GM19238 (cell line): Measurements from ENCODE around the gene EML6.

Experiments
- DNase-seq: peaks from one replicate; pipeline ENCODE4 v3.0.0; 2011; ENCODE audit warnings: low spot score; ENCODE audit not compliant: insufficient read length

EML6 gene

DNA sequence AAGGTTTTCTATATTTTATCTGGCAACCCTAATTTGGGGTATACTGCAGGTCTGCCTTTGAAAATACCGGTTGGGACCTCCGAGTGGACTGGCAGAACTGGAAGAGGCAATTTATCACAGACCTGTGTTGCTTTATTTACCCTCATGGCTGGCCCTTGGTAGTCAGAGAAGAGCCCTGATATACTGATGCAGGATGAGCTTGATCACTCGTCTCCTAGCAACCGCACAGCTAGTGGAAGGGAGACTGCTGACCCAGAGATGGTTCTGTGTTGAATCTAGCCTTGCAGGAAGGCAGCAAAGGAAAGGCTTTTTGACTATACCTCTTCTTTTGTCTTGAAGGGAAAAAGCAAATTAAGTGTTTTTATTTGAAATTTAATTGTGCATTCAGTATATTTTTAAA is 154.7 kb downstream of the EML6 start:
- DNase-seq: no peak

DNA sequence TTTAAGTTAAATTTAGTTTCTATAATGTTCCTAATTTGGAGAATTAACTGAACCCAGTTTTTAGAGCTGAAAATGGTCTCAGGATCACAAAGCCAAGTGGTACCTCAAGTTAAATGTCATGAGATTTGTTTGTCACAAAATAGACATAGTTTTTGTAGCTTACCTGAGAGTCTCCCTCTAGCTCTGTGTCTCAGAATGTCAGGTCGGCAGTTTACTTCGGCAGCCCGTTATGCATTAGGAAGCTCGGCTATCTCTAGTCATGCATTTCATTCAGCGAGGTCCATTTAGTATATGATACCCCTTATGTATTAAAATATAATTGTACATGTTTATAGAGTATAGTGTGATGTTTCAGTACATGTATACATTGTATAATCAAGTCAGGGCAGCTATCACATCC is 155.6 kb downstream of the EML6 start:
- no peak for DNase-seq

DNA sequence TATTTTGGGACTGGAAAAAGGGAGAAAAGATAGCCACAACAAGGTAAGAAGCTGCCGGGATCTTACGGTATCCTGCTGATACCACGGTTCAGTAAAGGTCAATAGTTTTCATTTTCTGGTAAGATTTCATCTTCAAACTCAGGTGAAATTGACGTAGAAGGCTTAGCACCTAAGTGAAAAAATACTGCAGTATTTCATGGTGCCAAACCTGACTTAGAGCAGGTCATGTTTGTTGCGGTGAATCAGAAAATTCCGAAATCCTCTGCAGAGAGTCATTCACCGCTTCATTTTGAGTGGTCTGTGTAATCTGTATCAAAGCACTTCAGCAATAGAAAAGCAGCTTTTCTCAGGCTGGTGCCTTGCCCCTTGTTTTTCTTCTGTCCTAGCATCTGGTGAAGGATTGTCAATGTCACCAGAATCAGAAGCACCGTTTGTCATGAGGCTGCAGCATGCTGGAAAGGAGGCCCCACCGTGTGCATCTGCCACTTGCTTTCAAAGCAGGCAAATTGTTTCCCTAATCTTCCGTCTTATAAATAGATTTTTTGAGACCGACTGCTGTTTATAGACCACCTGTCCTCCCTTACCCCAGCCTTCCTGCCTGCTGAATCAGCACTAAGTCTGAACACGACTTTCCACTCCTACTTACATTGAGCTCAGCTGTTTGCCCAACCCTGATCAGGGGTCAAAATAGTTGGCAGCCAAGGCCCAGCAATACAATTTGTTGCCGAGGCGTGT is 156.3 kb downstream of the EML6 start:
- DNase-seq: no peak

DNA sequence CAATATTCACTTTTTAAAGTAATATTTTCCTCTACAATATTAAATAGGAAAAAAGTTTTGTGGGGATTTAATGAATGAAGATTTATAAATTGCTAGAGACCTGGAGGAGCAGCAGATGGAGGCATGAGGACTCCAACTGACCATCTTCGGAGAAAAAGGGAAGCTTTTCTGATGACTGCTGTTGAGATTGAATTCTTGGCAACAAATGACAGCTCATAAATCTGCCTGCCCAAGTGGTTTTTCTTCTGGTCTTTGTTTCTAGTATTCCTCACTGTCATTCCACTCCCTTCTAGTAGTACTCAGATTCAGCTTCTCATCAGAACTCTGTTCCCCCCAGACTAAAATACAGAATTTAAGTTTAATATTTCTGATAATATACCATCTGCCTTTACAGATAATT is 157.0 kb downstream of the EML6 start:
- no peak for DNase-seq

DNA sequence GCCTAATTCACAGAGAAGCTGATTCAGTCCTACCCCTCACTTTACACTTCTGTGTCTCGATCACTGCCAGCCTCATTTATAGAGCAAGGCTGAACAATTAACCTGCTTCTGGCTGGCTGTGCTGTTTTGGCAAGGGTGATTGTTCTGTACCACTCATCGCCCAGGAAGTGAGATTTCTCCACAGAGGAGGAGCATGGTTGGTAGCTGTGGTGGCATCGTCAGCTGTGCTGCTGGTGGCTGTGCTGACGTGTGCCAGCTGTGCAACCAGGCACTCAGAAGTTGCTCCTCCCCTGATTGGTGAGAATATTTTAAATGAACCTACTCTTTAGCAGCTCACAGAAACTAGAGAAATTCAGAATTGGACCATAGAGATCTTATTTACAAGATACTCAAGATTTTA is 158.3 kb downstream of the EML6 start:
- no peak for DNase-seq

DNA sequence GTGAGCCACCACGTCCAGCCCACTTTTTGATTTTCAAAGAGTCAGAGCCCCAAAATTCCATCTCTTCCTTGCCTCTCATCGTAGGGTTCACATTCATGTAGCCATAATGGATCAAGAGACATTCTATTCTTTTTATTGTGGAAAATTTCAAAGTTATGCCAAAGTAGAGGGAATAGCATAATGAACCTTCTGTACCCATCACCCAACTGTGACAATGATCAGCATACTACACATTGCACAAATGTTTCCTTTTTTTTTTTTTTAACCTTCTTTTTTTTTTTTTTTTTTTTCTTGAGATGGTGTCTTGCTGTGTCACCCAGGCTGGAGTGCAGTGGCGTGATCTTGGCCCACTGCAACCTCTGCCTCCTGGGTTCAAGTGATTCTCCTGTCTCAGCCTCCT is 162.4 kb downstream of the EML6 start:
- no peak for DNase-seq

DNA sequence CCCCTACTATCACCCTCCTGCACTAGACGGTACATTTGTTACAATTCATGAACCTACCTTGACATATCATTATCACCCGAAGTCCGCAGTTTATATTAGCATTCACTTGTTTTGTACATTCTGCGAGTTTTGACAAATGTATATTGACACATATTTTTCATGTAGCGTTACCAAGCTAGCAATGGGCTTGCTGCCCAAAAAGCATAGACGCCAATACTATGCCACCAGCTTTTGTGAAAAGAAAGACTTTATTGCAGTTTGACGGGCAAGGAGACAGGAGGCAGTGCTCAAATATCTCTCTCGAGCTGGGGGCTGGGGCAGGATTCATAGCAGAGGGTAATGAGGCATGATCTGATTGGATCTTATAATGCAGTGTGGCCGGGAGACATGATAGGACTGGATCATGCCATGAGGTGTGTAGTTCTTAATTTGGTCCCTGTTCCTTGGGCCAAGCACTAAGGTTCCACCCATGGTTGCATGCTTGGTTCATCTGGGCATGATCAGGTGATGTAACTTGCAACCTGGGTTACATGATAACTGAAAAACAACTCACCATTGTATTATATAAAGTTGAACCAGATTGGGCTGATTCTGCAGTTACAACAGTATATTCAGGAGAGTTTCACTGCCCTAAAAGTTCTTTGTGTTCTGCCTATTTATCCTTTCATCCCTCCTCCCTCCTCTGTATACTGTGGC is 164.5 kb downstream of the EML6 start:
- no peak for DNase-seq

DNA sequence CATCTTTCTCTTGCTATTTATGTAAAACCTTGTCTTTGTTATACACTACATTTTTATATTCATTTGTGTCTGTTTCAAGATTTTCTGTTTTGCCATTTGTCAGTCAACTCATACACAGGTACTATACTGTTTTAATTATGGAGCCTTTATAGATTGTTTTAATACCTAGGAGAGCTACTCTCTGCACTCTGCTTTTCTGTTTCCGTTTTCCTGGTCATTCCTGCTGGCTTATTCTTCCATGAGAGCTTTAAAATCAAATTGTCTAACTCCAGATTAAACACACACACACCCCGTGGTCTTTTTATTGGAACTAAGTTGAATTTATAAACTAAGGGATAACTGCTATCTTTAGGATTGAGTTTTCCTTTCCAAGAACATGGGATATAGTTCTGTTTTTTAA is 165.6 kb downstream of the EML6 start:
- DNase-seq: no peak

DNA sequence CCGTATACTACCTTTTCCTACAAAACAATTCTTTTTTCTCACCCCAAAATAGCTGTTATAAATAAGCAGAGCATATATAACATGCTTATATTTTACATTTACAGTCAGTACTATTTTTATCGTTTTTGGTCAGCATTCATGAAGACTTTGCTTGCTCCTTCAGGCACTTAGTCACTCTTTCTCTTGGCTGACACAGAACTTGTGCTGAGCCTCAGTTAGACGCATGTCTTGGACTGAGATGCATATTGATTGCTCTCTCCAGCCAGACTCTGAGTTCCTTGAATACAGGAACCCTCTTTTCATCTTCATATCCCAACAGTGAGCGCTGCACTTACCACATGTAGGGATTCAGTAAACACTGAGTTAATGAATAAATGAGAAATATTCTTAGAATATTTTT is 168.4 kb downstream of the EML6 start:
- no peak for DNase-seq

DNA sequence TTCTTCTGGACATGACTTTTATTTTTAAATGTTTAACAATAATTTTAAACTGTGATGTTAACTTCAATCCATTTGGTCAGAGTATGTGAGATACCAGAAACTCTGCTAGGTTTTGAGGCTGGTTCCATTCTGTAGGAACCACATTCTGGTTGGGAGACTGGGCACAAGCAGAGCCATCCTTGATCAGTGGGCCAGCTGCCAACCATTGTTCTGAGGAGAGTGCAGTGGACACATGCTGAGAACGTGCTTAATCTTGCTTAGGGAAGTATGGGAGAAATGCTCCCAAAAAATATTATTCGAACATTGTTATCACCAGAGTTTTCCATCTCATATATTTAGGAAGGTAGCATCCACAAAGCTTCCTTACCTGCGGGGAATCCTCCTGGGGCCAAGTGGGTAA is 171.0 kb downstream of the EML6 start:
- DNase-seq: no peak

DNA sequence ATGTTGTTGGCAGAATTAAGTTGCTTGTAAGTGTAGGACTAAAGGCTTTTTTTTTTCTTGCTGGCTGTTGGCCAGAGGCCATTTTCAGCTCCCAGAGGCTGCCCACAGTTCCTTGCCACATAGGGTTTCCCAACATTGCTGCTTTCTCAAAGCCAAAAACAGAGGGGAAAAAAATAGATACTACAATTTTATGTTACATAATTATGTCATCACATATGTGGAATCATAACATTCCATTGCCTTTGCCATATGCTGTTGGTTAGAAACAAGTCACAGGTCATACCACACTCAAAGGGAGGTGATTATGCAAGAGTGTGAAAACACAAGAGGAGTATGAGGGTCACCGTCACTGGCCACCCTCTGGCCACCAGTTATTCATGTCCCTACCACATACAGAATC is 172.3 kb downstream of the EML6 start:
- no peak for DNase-seq

DNA sequence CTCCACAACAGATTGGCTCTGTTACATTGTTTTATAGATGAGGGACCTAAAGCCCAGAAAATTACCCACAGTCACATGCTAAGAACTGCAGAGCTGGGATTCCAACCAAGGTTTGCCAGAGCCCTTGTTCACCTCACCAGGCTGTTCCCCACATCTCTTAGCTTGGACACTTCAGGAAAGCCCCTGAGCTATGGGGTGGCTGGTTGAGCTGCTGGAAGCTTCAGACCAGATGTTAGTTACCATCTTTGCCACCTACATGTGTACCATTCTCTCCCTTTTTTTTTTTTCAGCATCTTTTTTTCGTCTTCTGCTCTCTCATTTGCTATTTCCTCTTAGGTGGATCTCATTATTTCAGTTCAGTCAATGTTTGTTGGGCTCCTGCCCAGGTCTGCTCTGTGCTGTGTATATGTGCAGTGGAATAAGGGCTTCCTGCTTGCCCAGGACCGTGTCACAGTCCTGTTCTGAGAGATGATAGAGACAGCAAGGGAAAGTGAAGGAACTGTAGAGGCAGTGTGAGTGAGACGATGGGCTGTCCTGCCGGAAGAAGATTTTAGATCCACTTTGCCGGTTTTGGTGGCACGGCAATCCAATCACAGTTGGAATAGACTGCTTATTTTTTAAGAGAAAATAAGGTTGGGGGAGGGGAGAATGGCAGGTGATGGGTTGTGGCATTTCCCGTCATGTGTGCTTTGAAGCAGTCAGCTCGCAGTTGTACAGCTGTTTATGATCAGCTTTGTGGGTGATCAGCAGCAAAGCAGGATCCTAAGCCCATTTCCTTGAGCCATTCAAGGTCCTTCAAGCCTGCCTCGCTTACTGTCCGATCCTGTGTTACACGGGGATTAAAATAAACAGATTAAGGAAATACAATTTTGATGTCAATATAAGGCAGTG is 174.2 kb downstream of the EML6 start:
- DNase-seq: no peak

DNA sequence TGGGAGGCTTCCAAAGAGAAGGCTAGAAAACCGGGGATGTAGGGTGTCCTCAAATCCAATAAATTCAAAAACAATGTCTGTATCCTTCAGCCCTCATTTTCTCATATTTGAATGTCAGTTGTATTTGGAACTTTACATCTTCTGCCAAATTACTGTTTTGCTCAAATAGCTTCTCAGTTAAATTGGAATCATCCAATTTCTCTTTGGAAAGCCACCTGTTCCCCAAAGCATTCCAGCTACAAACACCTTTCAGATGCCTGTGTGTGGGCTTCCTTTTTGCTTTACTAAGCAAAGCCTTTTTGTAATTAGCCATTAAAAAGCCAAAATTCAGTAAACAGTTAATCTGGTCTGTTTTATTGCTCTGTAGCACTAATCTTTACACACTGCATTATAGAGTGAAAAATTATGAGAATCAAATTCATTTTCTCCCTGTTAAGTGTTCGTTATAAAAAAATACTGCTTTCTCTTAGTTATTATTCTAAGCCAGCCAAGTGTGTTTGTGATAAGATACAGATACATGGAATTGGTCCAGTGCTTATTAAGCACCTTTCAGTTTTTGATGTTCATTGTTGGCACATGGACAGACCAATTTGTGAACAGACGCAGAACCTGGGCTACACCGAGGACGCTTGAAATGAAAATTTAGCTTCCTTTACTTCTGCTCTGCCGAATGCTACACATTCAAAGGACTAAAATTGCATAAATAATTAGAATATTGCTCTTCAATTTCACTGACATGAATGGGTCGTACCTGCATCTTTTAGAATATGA is 175.2 kb downstream of the EML6 start:
- no peak for DNase-seq

DNA sequence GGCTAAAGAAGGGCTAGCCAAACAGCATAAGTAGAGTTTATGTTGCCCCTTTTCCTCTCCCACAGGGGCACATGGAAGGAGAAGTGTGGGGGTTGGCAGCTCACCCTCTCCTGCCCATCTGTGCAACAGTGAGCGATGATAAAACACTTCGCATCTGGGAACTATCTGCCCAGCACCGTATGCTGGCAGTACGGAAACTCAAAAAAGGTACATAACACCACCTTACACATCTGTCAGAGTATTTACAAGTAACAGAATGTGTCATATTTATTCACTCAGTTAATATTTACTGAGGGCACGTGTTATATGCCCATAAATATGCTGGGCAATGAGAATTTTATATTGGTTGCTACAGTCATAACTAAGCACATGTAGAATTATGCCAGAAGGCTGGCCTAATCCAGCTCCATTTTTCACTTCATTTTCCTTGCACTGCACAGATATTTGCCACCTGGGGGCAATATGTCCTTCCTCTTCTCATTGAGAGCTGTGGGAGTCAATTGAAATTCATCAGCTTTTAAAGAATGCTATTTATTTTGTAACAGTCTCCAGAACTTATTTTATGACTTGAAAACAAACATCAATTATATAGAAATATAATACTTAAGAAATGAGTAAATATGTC is 176.2 kb downstream of the EML6 start:
- peak; percentile 9 for DNase-seq

DNA sequence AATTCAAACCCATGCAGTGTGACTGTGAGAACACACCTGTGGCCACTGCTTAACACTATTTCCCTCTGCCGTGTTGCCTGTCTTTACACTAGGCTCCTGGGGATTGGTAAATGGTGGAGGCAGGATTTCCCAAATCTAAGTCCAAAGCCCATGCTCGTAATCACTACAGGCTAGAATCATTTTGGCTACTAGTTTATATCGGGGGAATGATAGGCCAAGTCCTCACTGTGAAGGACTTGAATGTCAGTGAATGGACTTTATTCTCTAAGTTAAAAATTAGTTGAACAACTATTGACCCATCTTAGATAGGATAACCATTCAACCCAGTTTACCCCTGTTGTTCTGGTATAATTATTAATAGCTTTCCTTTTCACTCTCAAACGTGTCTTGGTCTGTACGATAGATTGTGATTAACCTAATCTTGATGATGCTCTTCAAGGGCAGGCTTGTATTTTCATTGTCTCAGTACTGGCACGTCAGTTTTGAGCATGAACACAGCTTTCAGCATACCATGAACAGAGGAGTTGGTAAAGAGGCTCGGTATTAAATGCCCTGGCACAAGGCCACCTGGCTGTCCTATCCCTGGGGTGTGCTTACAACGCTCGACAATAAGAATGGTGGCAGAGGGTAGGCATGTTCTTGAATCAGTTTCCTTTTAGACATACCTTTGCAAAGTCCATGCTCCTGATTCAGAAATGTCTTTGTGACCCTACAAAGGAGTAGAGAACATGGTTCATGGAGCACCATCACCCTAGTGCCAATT is 177.9 kb downstream of the EML6 start:
- DNase-seq: no peak

DNA sequence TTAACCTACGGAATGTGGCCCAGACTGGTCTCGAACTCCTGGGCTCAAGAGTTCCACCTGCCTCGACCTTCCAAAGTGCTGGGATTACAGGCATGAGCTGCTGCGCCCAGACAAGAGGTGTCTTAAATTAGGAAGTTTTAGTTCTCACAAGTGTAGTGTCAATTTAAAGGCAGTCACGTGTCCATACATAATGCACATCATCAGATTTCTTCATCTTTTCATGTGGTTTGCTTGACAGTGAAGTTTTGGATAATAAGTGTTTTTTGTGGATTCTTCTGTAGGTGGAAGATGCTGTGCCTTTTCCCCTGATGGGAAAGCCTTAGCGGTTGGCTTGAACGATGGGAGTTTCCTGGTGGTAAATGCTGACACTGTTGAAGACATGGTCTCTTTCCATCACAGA is 179.3 kb downstream of the EML6 start:
- DNase-seq: no peak

DNA sequence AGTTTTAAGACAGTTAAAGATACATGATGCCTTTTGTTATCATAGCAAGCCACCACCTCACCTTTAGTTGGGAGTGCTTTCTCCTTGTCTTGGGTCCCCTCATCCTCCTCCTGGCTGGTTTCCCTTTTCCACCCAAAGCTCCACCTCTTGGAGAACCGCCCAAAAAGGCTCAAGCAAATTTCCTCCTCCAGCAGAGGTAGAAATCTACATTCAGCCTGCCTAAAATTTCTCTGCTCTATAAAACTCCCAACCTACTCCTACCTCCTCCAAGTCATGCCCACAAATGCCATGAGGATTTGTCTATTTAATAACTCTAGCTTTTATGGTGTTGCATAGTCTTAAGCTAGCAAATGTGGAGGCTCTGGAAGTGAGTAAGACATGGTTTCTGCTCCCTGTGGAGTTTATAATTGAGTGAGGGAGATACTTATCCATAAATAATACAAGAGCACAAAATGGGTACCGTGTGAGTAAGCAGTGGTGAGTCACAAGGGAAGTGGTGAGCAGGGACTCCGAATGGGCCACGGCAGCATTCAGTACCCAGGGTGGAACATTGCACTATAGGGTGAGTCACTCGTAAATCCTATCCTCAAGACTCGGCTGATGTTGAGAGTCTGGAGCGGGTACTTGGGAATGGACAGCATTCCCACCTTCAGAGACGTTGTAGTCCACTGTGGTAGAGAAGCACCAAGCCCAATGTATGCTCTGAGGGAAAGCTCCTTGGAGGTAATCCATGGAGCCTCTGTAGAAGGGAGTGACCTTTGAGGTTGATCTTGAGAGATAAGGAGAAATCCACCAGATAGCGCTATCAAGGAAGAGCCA is 180.5 kb downstream of the EML6 start:
- no peak for DNase-seq

DNA sequence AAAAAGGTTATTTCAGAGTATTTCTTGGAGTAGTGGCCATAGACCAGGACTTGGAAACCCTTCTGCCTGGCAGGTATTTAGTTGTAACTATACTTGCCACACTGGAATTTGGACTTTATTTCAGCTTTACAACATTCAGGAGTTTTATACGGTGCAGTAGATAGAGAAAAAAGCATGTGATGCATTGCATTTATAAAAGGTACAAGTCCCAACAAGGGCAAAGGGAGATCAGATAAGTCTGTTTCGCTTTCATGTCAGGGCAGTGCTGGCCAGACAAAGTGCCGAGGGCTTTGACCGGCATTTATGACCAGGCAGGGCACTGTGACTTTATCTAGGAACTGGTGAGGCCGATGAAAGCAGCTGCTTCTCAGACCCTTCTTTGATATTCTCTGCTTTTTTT is 181.4 kb downstream of the EML6 start:
- no peak for DNase-seq

DNA sequence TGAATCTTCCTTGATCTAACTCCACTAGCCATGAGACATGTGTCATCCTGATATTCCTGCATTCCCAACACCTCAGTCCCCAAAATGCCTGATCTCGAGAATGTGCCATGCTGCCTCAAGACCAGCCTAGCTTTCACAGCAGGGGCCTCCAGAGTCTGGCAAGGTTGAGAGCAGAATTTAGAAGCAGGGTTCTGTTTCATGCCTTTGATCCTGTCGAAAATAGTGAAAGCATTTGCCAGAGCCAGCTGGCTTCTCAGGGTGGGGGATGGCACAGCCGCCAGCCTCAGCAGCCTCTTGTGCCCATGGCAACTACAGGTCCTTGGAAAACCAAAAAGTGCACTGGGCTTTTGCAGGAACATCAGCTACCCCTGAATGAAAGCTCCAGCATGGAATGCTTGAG is 183.3 kb downstream of the EML6 start:
- DNase-seq: no peak
